Mammary epithelial cell (primary cell): Measurements from ENCODE around the gene PPP1R14B.

Experiments
- CTCF ChIP-seq, 2 donors: IDR thresholded peaks in 1 of 2; conservative IDR thresholded peaks in 1 of 2; 2 replicates each; pipeline ENCODE4 v1.5.1; 2011 to 2012; ENCODE audit warnings: inconsistent platforms in 2 of 2, low read length in 2 of 2, mild to moderate bottlenecking in 2 of 2, control low read depth in 1 of 2, low read depth in 1 of 2; ENCODE audit not compliant: insufficient read depth in 1 of 2; ENCODE audit errors: extremely low read depth in 1 of 2
- EZH2 ChIP-seq: IDR thresholded peaks from 2 replicates; pipeline ENCODE4 v1.6.1; 2012; ENCODE audit warnings: low read length, inconsistent platforms, borderline replicate concordance

GRCh38 chr11:64238076-64238475 is 8.7 kb downstream of the PPP1R14B start:
- TF ChIP-seq CTCF (conservative IDR thresholded peaks at IDR 0.05 in 1 of 2, IDR thresholded peaks at IDR 0.05 in 1 of 2; ENCODE audit: extremely low read depth in 1 of 2, insufficient read depth in 1 of 2, low read depth in 1 of 2, low read length in 2 of 2) (no peak), EZH2 (no peak)
